ENCODE measurements around the gene NXT2.

GRCh38 chrX:109498434-109498833 lies 38.2 kb upstream of the NXT2 start:
- TF ChIP-seq POLR2A (IDR thresholded peaks at IDR 0.05) = no peak
- no peak for TF ChIP-seq CTCF (IDR thresholded peaks at IDR 0.05)

Measured in thyroid gland (tissue), 4 donors.